GM12872 (cell line): ENCODE data around the gene SAMD14.

ENCODE experiments used
- CTCF ChIP-seq: IDR thresholded peaks from 3 replicates; pipeline ENCODE4 v1.5.1; 2011; ENCODE audit warnings: low read depth, mild to moderate bottlenecking, low read length, moderate library complexity; ENCODE audit not compliant: insufficient read depth

The SAMD14 gene

GRCh38 chr17:50106393-50107131, 23.4 kb downstream of the SAMD14 start:
- no peak for TF ChIP-seq CTCF

DNA sequence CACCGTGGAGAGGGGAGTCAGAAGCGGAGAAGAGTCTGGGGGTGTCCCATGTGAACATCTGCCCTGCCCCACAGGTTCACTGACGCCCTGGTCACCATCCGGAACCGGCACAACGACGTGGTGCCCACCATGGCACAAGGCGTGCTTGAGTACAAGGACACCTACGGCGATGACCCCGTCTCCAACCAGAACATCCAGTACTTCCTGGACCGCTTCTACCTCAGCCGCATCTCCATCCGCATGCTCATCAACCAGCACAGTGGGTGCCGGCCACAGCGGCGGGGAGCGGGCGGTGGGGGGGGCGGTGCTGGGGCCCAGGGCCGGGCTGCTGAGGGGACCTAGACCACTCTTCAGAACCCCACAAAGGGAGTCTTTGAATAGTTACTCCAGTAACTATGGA, 24.1 kb downstream of the SAMD14 start:
- no peak for TF ChIP-seq CTCF

- TF ChIP-seq CTCF: no peak
Observed at GRCh38 chr17:50103941-50104340, 26.0 kb downstream of the SAMD14 start.

DNA sequence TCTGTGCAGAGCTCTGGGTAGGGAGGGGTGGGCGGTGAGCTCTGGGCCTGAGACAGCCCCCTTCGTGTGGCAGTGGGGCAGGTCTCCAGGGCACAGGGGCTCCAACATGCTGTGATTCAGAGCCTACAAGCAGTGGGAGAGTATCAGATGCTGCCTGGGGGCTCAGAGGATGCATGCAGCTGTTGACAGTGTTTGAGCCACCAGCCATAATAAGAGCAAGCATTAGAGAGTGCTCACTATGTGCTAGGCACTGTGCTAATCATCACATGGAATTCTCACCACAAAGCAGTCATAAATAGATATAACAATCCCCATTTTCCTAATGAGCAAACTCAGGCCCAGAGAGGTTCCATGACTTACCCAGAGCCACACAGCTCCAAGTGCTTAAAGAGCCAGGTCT, 26.7 kb downstream of the SAMD14 start:
- TF ChIP-seq CTCF: no peak

- TF ChIP-seq CTCF: no peak
Observed at GRCh38 chr17:50102164-50102991, 27.6 kb downstream of the SAMD14 start.

- no peak for TF ChIP-seq CTCF
Observed at GRCh38 chr17:50101346-50102163, 28.4 kb downstream of the SAMD14 start.

- no peak for TF ChIP-seq CTCF
Observed at GRCh38 chr17:50100921-50101345, 29.0 kb downstream of the SAMD14 start.
